Measurements from ENCODE around the gene LYPD6B.

Gene LYPD6B

GRCh38 chr2:149103081-149103620 is 64.7 kb downstream of the LYPD6B start:
- Histone ChIP-seq H3K4me3 (ENCODE audit: insufficient read depth, low read length, poor library complexity, severe bottlenecking) (no peak overlapping the region), H3F3A (ENCODE audit: insufficient read depth) (no peaks in the 10 kb centered on the region), H2AFZ (ENCODE audit: low read depth, low read length, severe bottlenecking) (no peak overlapping the region), H3K27me3 (ENCODE audit: low read length) (no peaks in the 10 kb centered on the region), H3K9me3 (ENCODE audit: insufficient read depth, low read length) (peaks cover 11% of the 10 kb centered on the region; the same call in 1 of the 2 replicates), H3K9me2 (replicated peaks; ENCODE audit: insufficient read depth, low read length) (no peaks in the 10 kb centered on the region), H4K20me1 (ENCODE audit: low read depth, low read length) (no peaks in the 10 kb centered on the region), H3K4me2 (ENCODE audit: low read depth, low read length, poor library complexity, severe bottlenecking) (no peak overlapping the region), H3K79me2 (ENCODE audit: insufficient read depth, low read length) (peaks cover 46% of the 10 kb centered on the region), H3K36me3 (ENCODE audit: low read length) (peaks cover 33% of the 10 kb centered on the region), H3K27ac (ENCODE audit: low read depth, low read length) (no peak overlapping the region), H3K9ac (ENCODE audit: low read length) (no peak overlapping the region)
- no peak for TF ChIP-seq CTCF (IDR thresholded peaks at IDR 0.05; ENCODE audit: insufficient read depth, low read length, poor library complexity, severe bottlenecking)
- TF ChIP-seq EZH2phosphoT487 (conservative IDR thresholded peaks at IDR 0.05; ENCODE audit: low read length), result no peak

GRCh38 chr2:149104221-149104620 is 65.7 kb downstream of the LYPD6B start:
- Histone ChIP-seq H3K9me3 (ENCODE audit: insufficient read depth, low read length) (peaks cover 11% of the 10 kb centered on the region; the same call in 1 of the 2 replicates), H3K27ac (ENCODE audit: low read depth, low read length) (no peak overlapping the region), H3K4me3 (ENCODE audit: insufficient read depth, low read length, poor library complexity, severe bottlenecking) (no peak overlapping the region), H3K4me2 (ENCODE audit: low read depth, low read length, poor library complexity, severe bottlenecking) (no peak overlapping the region), H3F3A (ENCODE audit: insufficient read depth) (no peaks in the 10 kb centered on the region), H4K20me1 (ENCODE audit: low read depth, low read length) (peaks cover 3% of the 10 kb centered on the region; the same call in 1 of the 2 replicates), H3K9ac (ENCODE audit: low read length) (no peak overlapping the region), H2AFZ (ENCODE audit: low read depth, low read length, severe bottlenecking) (no peak overlapping the region), H3K27me3 (ENCODE audit: low read length) (no peaks in the 10 kb centered on the region), H3K9me2 (replicated peaks; ENCODE audit: insufficient read depth, low read length) (no peaks in the 10 kb centered on the region), H3K79me2 (ENCODE audit: insufficient read depth, low read length) (peaks cover 50% of the 10 kb centered on the region), H3K36me3 (ENCODE audit: low read length) (peaks cover 33% of the 10 kb centered on the region)
- TF ChIP-seq CTCF (IDR thresholded peaks at IDR 0.05; ENCODE audit: insufficient read depth, low read length, poor library complexity, severe bottlenecking), result no peak
- no peak for TF ChIP-seq EZH2phosphoT487 (conservative IDR thresholded peaks at IDR 0.05; ENCODE audit: low read length)

- no peak overlapping the region for H3K4me2 ChIP-seq (ENCODE audit: low read depth, low read length, poor library complexity, severe bottlenecking)
- H2AFZ ChIP-seq (ENCODE audit: low read depth, low read length, severe bottlenecking), result no peak overlapping the region
- H3K27me3 ChIP-seq (ENCODE audit: low read length), result no peaks in the 10 kb centered on the region
- H3K9me2 ChIP-seq (replicated peaks; ENCODE audit: insufficient read depth, low read length), result no peaks in the 10 kb centered on the region
- H3K9ac ChIP-seq (ENCODE audit: low read length), result no peak overlapping the region
- peaks cover 62% of the 10 kb centered on the region for H3K79me2 ChIP-seq (ENCODE audit: insufficient read depth, low read length)
- no peak for TF ChIP-seq EZH2phosphoT487 (conservative IDR thresholded peaks at IDR 0.05; ENCODE audit: low read length)
- TF ChIP-seq CTCF (IDR thresholded peaks at IDR 0.05; ENCODE audit: insufficient read depth, low read length, poor library complexity, severe bottlenecking), result no peak
- H3F3A ChIP-seq (ENCODE audit: insufficient read depth), result no peaks in the 10 kb centered on the region
- peaks cover 3% of the 10 kb centered on the region; the same call in 1 of the 2 replicates for H4K20me1 ChIP-seq (ENCODE audit: low read depth, low read length)
- H3K27ac ChIP-seq (ENCODE audit: low read depth, low read length), result no peak overlapping the region
- H3K9me3 ChIP-seq (ENCODE audit: insufficient read depth, low read length), result no peaks in the 10 kb centered on the region
- no peak overlapping the region for H3K4me3 ChIP-seq (ENCODE audit: insufficient read depth, low read length, poor library complexity, severe bottlenecking)
- 0 out of 2 replicates have a peak, but pooled peaks cover 7% of the 10 kb centered on the region for H3K36me3 ChIP-seq (ENCODE audit: low read length)
These were observed 73.6 kb downstream of the LYPD6B start for GRCh38 chr2:149112068-149112467.
